SK-N-SH (cell line): ENCODE results near the gene MROH2B.

Experiments
- CHD2 ChIP-seq: fragments of 150-350 bp; IDR thresholded peaks from 2 replicates; pipeline ENCODE4 v1.6.1; 2018; ENCODE audit warnings: low read length; ENCODE audit not compliant: partially characterized antibody
- CTCF ChIP-seq: fragments of 200-600 bp; sonication (generic); IDR thresholded peaks from 2 replicates; pipeline ENCODE4 v1.6.1; 2017; ENCODE audit warnings: antibody characterized with exemption, mild to moderate bottlenecking, moderate library complexity
- EP300 ChIP-seq, 2 experiments: IDR thresholded peaks; 2 replicates each; pipeline versions ENCODE4 v1.4.0 to v1.6.1; 2012; ENCODE audit warnings: borderline replicate concordance in 1 of 2, low read depth in 1 of 2, low read length in 1 of 2
- EZH2phosphoT487 ChIP-seq: fragments of 200-600 bp; sonication (generic); IDR thresholded peaks from 2 replicates; pipeline ENCODE4 v1.6.1; 2017; ENCODE audit warnings: low read depth, mixed run types, mild to moderate bottlenecking, antibody characterized with exemption, moderate library complexity, borderline replicate concordance
- JUND ChIP-seq: IDR thresholded peaks from 2 replicates; pipeline ENCODE4 v1.4.0; 2012
- MXI1 ChIP-seq: IDR thresholded peaks from 2 replicates; pipeline ENCODE4 v1.6.1; 2012; ENCODE audit warnings: mild to moderate bottlenecking, low read depth, low read length, improper control_type of control experiment
- POLR2AphosphoS5 ChIP-seq: IDR thresholded peaks from 2 replicates; pipeline ENCODE4 v1.6.1; 2012; ENCODE audit warnings: low read depth, low read length
- REST ChIP-seq: IDR thresholded peaks from 2 replicates; pipeline ENCODE4 v1.6.1; 2012; ENCODE audit warnings: mild to moderate bottlenecking, low read depth, low read length, moderate library complexity
- SIN3A ChIP-seq: IDR thresholded peaks from 2 replicates; pipeline ENCODE4 v1.6.1; 2012; ENCODE audit warnings: low read depth, mild to moderate bottlenecking, low read length, moderate library complexity, borderline replicate concordance
- TF ChIP-seq, protein P1 (sequence below): IDR thresholded peaks from 2 replicates; pipeline ENCODE4 v1.4.0; 2012; ENCODE audit warnings: low read depth, borderline replicate concordance

GRCh38 chr5:41120600-41120999, 49.5 kb upstream of the MROH2B start:
- no peak for TF ChIP-seq EP300 (IDR thresholded peaks at IDR 0.05; ENCODE audit: borderline replicate concordance in 1 of 2, low read depth in 1 of 2, low read length in 1 of 2)
- TF ChIP-seq CTCF, result no peak
- TF ChIP-seq JUND, result no peak
- no peak for TF ChIP-seq EZH2phosphoT487
- TF ChIP-seq, protein P1, sequence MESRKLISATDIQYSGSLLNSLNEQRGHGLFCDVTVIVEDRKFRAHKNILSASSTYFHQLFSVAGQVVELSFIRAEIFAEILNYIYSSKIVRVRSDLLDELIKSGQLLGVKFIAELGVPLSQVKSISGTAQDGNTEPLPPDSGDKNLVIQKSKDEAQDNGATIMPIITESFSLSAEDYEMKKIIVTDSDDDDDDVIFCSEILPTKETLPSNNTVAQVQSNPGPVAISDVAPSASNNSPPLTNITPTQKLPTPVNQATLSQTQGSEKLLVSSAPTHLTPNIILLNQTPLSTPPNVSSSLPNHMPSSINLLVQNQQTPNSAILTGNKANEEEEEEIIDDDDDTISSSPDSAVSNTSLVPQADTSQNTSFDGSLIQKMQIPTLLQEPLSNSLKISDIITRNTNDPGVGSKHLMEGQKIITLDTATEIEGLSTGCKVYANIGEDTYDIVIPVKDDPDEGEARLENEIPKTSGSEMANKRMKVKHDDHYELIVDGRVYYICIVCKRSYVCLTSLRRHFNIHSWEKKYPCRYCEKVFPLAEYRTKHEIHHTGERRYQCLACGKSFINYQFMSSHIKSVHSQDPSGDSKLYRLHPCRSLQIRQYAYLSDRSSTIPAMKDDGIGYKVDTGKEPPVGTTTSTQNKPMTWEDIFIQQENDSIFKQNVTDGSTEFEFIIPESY, result no peak
- TF ChIP-seq CHD2, result no peak
- TF ChIP-seq MXI1, result no peak
- no peak for TF ChIP-seq REST
- TF ChIP-seq POLR2AphosphoS5, result no peak
- TF ChIP-seq SIN3A, result no peak
